GM10266 (cell line): ENCODE data around the gene PSMD11.
"Not testable (repeated sequence)": the region's sequence is repeated elsewhere in the genome, so short reads cannot be mapped to it uniquely, and the experiment has no call there.

ENCODE experiments used
- DNase-seq: peaks from one replicate; pipeline ENCODE4 v3.0.0; 2012; ENCODE audit errors: extremely low spot score
- CTCF ChIP-seq: IDR thresholded peaks from 2 replicates; pipeline ENCODE4 v1.5.1; 2012; ENCODE audit warnings: mild to moderate bottlenecking, low read depth; ENCODE audit not compliant: control insufficient read depth, insufficient read depth; ENCODE audit errors: missing control alignments

PSMD11 gene

GRCh38 chr17:32441886-32442285 is 2.4 kb upstream of the PSMD11 start:
- no peak for DNase-seq
- TF ChIP-seq CTCF = no peak

- no peak for DNase-seq
- no peak for TF ChIP-seq CTCF
Observed at GRCh38 chr17:32443827-32444300, 446 bp upstream of the PSMD11 start.

GRCh38 chr17:32445074-32445415 is 735 bp downstream of the PSMD11 start:
- TF ChIP-seq CTCF = no peak
- no peak for DNase-seq

GRCh38 chr17:32445497-32445896 is 1.2 kb downstream of the PSMD11 start:
- DNase-seq = no peak
- TF ChIP-seq CTCF = no peak

- TF ChIP-seq CTCF = no peak
- no peak for DNase-seq
Observed at GRCh38 chr17:32445971-32446370, 1.7 kb downstream of the PSMD11 start.

- no peak for DNase-seq
- TF ChIP-seq CTCF = no peak
Observed at GRCh38 chr17:32446949-32447348, 2.6 kb downstream of the PSMD11 start.

- DNase-seq = no peak
- no peak for TF ChIP-seq CTCF
Observed at GRCh38 chr17:32449963-32450362, 5.7 kb downstream of the PSMD11 start.

- not testable (repeated sequence) for DNase-seq
Observed at GRCh38 chr17:32450379-32450778, 6.1 kb downstream of the PSMD11 start.
